OCI-LY1 (cell line): ENCODE measurements around the gene RADIL.

ENCODE experiments used
- H2AFZ ChIP-seq: fragments of 200-600 bp; sonication (generic), shearing (Covaris generic); 2 replicates; pipeline ENCODE4 v1.6.0; 2014; ENCODE audit warnings: antibody characterized with exemption, mild to moderate bottlenecking, low read length
- H3F3A ChIP-seq: fragments of 200-600 bp; sonication (generic), shearing (Covaris generic); 2 replicates; pipeline ENCODE4 v1.6.0; 2014; ENCODE audit warnings: mild to moderate bottlenecking, antibody characterized with exemption, low read length, moderate library complexity; ENCODE audit not compliant: insufficient read depth
- H3K27ac ChIP-seq: fragments of 200-600 bp; sonication (generic); 2 replicates; pipeline ENCODE4 v1.5.1; 2014; ENCODE audit warnings: low read length, mixed run types, mild to moderate bottlenecking, low read depth; ENCODE audit not compliant: poor library complexity, severe bottlenecking
- H3K27me3 ChIP-seq: fragments of 200-600 bp; sonication (generic); 2 replicates; pipeline ENCODE4 v1.6.0; 2014; ENCODE audit warnings: antibody characterized with exemption, mild to moderate bottlenecking, low read length, moderate library complexity; ENCODE audit not compliant: insufficient read depth
- H3K36me3 ChIP-seq: fragments of 200-600 bp; sonication (generic); 2 replicates; pipeline ENCODE4 v1.6.1; 2014; ENCODE audit warnings: mild to moderate bottlenecking, antibody characterized with exemption, low read length, moderate library complexity, mixed read lengths; ENCODE audit not compliant: insufficient read depth
- H3K4me1 ChIP-seq: fragments of 200-600 bp; sonication (generic); 2 replicates; pipeline ENCODE4 v1.5.1; 2014; ENCODE audit warnings: mild to moderate bottlenecking, low read length, moderate library complexity; ENCODE audit not compliant: insufficient read depth, severe bottlenecking
- H3K4me2 ChIP-seq: fragments of 200-600 bp; sonication (generic), shearing (Covaris generic); 2 replicates; pipeline ENCODE4 v1.6.1; 2014; ENCODE audit warnings: low read length
- H3K4me3 ChIP-seq: fragments of 200-600 bp; sonication (generic); 2 replicates; pipeline ENCODE4 v1.5.1; 2014; ENCODE audit warnings: low read length, low read depth, mild to moderate bottlenecking, mixed read lengths; ENCODE audit not compliant: poor library complexity, severe bottlenecking
- H3K79me2 ChIP-seq: fragments of 200-600 bp; shearing (Covaris generic); 2 replicates; pipeline ENCODE4 v1.6.1; 2016; ENCODE audit warnings: mixed run types, low read length, mixed read lengths; ENCODE audit not compliant: insufficient read depth
- H3K9ac ChIP-seq: fragments of 200-600 bp; sonication (generic), shearing (Covaris generic); 2 replicates; pipeline ENCODE4 v1.6.1; 2014; ENCODE audit warnings: mild to moderate bottlenecking, low read length, mixed read lengths
- H3K9me2 ChIP-seq: fragments of 200-600 bp; sonication (generic), shearing (Covaris generic); 2 replicates; pipeline ENCODE4 v1.6.1; 2014; ENCODE audit warnings: low read depth, mild to moderate bottlenecking, low read length, mixed read lengths
- H3K9me3 ChIP-seq: fragments of 200-600 bp; shearing (Covaris generic); 2 replicates; pipeline ENCODE4 v1.6.1; 2014; ENCODE audit warnings: low read length, mixed read lengths
- H4K20me1 ChIP-seq: fragments of 200-600 bp; sonication (generic), shearing (Covaris generic); 2 replicates; pipeline ENCODE4 v1.6.0; 2016; ENCODE audit warnings: mild to moderate bottlenecking, low read length; ENCODE audit not compliant: insufficient read depth
- CTCF ChIP-seq: fragments of 200-600 bp; sonication (generic), shearing (Covaris generic); IDR thresholded peaks from 2 replicates; pipeline ENCODE4 v1.5.1; 2017; ENCODE audit warnings: mild to moderate bottlenecking, antibody characterized with exemption, low read length, moderate library complexity, mixed read lengths
- EZH2 ChIP-seq: fragments of 200-600 bp; sonication (generic), shearing (Covaris generic); IDR thresholded peaks from 2 replicates; pipeline ENCODE4 v1.8.0; 2017; ENCODE audit warnings: borderline replicate concordance, mixed run types, mild to moderate bottlenecking, antibody characterized with exemption, low read length, moderate library complexity, mixed read lengths

The RADIL gene

DNA sequence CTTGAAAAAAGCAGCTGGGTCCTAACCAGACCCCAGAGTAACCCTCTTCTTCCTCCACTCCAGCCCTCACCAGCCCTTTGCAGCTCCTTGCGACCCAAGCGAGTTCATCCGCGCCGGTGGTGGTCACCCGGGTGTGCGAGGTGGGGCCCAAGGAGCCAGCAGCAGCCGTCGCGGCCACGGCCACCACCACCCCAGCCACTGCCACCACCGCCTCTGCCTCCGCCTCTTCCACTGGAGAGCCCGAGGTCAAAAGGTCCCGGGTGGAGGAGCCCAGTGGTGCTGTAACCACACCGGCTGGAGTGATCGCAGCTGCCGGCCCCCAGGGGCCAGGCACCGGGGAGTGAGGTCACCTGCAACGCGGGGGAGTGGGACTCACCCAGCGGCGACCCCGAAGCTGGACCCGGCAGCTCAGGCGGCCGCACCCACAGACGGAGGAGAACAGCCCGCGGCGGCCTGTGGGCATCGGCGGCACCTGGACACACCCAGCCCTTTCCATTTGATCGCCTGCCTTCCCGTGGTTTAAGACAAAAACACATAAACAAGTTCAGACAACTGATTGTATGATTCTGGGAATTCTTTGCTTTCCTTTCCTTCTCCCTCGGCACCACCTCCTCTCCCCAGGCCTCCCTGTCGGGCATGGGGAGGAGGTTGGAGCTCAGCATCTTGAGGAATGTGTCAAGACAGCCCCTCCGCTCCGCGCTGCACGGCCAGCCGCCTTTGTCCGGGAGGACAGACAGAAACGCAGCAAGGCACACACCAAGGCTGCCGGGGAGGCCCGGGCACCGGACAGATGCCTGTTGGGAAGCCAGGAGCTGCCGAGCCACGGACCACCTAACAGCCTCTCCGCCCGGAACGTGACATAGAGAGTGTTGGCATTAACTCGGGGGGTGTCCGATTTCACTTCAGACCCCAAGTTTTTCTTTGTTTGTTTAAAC, 121.1 kb downstream of the RADIL start:
- H3K79me2 ChIP-seq, result no peaks in the 10 kb centered on the region
- H4K20me1 ChIP-seq, result no peaks in the 10 kb centered on the region
- H3K9ac ChIP-seq, result no peak overlapping the region
- no peaks in the 10 kb centered on the region for H3K9me2 ChIP-seq
- TF ChIP-seq CTCF (no peak), EZH2 (no peak)
- no peaks in the 10 kb centered on the region for H3F3A ChIP-seq
- H3K4me1 ChIP-seq, result no peaks in the 10 kb centered on the region
- no peak overlapping the region for H3K27ac ChIP-seq
- H3K4me3 ChIP-seq, result no peak overlapping the region
- H3K36me3 ChIP-seq, result peaks cover 57% of the 10 kb centered on the region
- H3K9me3 ChIP-seq, result no peaks in the 10 kb centered on the region
- H3K4me2 ChIP-seq, result no peak overlapping the region
- no peaks in the 10 kb centered on the region for H3K27me3 ChIP-seq
- H2AFZ ChIP-seq, result no peak overlapping the region

DNA sequence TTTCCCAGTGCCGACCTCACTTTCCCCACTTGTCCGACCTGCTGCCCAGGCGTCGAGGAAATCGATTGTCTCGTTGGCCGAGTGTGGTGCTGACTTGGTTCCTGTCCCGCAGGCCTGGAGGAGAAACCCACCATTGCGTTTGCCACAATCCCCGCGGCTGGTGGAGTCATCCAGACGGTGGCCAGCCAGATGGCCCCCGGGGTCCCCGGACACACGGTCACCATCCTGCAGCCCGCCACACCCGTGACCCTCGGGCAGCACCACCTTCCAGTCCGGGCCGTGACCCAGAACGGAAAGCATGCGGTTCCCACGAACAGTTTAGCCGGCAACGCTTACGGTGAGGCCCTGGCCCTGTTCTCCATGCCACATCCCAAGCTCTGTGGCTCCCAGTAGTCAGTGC, 122.6 kb downstream of the RADIL start:
- Histone ChIP-seq H3K79me2 (no peaks in the 10 kb centered on the region), H3F3A (no peaks in the 10 kb centered on the region), H2AFZ (no peak overlapping the region), H3K4me1 (no peaks in the 10 kb centered on the region), H3K27me3 (no peaks in the 10 kb centered on the region), H3K9me3 (no peaks in the 10 kb centered on the region), H3K36me3 (peaks cover 70% of the 10 kb centered on the region), H3K27ac (no peak overlapping the region), H3K9me2 (no peaks in the 10 kb centered on the region), H3K9ac (no peak overlapping the region), H3K4me3 (no peak overlapping the region), H3K4me2 (no peak overlapping the region), H4K20me1 (no peaks in the 10 kb centered on the region)
- TF ChIP-seq EZH2, result no peak
- TF ChIP-seq CTCF, result no peak

- H3K9ac ChIP-seq, result no peak overlapping the region
- no peaks in the 10 kb centered on the region for H3K27me3 ChIP-seq
- no peak overlapping the region for H3K4me2 ChIP-seq
- no peaks in the 10 kb centered on the region for H3F3A ChIP-seq
- no peak overlapping the region for H3K4me3 ChIP-seq
- H3K79me2 ChIP-seq, result no peaks in the 10 kb centered on the region
- no peak overlapping the region for H3K27ac ChIP-seq
- peaks cover 87% of the 10 kb centered on the region for H3K36me3 ChIP-seq
- no peaks in the 10 kb centered on the region for H3K9me3 ChIP-seq
- no peaks in the 10 kb centered on the region for H3K4me1 ChIP-seq
- no peaks in the 10 kb centered on the region for H4K20me1 ChIP-seq
- H3K9me2 ChIP-seq, result no peaks in the 10 kb centered on the region
- H2AFZ ChIP-seq, result no peak overlapping the region
- TF ChIP-seq EZH2 (no peak), CTCF (no peak)
Measured at GRCh38 chr7:4759211-4759610, 124.3 kb downstream of the RADIL start.
